ENCODE results near the gene TCFL5.

The TCFL5 gene

DNA sequence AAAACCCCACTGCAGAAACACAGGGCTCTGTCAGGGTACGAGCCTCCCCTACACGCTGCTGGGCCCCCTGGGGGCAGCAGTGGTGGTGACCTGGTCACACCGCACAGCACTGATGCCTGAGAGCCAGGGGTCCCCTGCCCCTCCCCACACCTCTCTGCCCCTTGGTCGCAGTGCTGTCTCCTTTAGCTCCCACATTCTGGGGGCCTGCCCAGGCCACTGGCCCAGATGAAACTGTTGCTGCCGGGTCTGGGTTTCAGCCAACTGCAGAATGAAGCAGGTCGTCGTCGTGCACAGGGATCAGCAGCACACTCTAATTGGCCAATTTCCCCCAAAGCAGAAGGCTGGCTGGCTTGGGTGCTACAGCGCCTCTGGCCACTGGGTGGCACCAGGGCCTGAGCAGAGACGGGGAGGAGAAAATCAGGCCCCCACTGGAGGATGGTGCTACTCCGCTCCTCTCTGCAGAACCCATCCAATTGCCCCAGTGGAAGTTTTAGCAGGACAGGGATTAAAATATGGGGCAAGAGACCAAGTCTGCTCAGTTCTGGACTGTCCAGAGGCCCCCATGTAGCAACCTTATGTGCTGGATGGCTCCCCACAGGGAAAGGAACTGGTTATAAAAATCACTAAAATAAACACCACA lies 38.5 kb upstream of the TCFL5 start:
- Mint-ChIP-seq H3K36me3 (ENCODE audit: low read depth) (peaks cover 68% of the 10 kb centered on the region), H3K27me3 (no peaks in the 10 kb centered on the region), H3K9me3 (no peaks in the 10 kb centered on the region), H3K27ac (no peak overlapping the region), H3K4me3 (no peak overlapping the region), H3K4me1 (ENCODE audit: low read depth) (peaks cover 15% of the 10 kb centered on the region)
- intact Hi-C loops (cut with micrococcal nuclease): loop anchor here (5.0 to 10.0 kb wide), 2 partner anchors 37 to 105 kb away; partner anchors contain the start of genes BHLHE23 and GID8

DNA sequence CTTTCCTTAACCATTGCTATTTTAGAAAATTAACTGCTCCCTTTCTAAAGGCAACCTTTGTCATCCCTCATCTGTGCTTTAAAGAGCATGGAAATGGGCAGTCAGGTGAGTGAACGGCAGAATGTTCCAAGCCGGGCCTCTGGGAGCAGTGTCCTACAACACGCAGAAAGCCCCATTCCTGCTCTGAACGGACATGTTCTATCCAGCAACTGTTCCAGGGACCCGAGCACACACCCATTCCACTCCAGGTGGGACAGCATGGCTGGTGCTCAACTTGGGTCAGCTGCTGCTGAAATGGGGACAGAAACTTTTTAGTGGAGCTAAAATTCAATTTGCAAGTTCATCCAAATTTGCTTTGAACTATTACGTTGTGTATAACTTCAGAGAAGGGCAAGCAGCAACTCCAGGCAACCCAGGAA lies 38.0 kb upstream of the TCFL5 start:
- Mint-ChIP-seq H3K36me3 (ENCODE audit: low read depth) (peaks cover 68% of the 10 kb centered on the region), H3K27ac (no peak overlapping the region), H3K4me3 (no peak overlapping the region), H3K9me3 (no peaks in the 10 kb centered on the region), H3K27me3 (no peaks in the 10 kb centered on the region), H3K4me1 (ENCODE audit: low read depth) (peaks cover 15% of the 10 kb centered on the region)
- intact Hi-C loops (cut with micrococcal nuclease): loop anchor here (5.0 to 10.0 kb wide), 2 partner anchors 38 to 105 kb away; partner anchors contain the start of genes BHLHE23 and GID8

DNA sequence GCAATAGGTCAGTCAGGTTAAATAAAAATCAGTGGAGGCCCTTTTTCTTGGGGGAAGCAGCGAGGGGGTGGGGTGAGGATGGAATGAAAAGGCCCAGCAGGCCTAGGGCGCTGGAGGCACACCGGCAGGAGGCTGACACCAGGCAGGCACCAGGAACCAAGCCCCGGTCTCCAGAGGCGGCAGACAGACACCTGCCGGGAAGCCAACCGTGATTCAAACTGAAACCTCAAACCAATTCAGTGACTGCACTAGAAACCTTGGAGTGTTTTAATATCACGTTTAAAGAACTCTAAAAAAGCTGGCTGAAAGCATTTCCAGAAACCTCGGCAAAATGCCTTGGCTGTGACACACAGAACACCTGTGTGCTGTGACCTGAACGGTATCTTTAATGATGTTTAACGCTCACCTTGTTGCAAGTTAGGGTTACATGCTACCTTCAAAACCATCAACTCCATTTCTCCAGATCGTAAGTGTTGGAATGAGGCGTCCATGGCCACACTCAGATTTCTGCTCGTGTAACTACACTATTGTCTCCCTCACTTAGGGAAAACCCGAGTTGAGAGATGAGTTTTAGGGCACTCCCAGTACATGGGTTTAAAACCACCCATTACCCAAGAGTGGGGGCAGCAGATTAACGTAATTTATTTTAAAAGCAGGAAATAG lies 37.5 kb upstream of the TCFL5 start:
- intact Hi-C loops (cut with micrococcal nuclease): no loop called here
- Mint-ChIP-seq H3K27ac (no peak overlapping the region), H3K36me3 (ENCODE audit: low read depth) (peaks cover 68% of the 10 kb centered on the region), H3K27me3 (no peaks in the 10 kb centered on the region), H3K9me3 (no peaks in the 10 kb centered on the region), H3K4me1 (ENCODE audit: low read depth) (peaks cover 15% of the 10 kb centered on the region), H3K4me3 (no peak overlapping the region)

DNA sequence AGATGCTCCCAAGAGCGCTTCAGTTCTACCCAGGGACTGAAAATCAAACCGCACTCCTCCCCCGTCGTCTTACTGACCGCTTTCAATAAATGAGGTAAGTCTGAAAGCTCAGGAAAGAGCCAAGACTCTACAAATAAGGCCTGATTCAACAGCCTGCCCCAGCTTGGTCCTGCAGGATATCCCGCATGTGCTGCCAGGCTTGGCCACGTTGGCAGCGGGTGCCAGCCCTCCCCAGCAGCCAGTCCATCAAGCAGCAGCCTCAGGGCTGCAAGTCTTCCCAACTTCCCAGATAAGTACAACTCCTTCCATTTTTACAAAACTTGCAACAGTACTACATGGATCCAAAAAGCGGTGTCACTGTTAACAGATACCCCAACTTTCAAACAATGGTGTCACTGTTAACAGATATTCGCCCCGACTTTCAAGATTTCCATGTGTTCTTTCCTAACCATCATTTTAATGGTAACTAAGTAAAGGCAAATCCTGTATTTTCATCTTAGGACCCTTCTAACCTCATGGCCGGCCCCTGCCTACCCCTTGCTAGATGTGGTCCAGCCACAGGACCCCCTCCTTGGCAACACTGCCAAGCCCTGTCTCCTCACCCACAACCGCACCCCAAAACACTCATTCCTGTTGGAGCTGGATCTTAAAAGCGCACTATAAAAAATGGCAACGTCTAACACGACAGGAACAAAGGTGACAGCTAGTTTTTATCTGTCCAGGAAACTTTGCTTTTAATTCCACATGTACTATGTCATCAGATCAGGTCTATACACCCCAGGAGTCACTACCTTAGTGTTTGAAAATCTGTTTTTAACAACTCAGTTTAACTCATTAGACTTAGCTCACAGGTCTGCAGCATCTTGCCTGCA lies 36.7 kb upstream of the TCFL5 start:
- intact Hi-C loops (cut with micrococcal nuclease): no loop called here
- H3K4me3 Mint-ChIP-seq: no peak overlapping the region
- no peak overlapping the region for H3K27ac Mint-ChIP-seq

DNA sequence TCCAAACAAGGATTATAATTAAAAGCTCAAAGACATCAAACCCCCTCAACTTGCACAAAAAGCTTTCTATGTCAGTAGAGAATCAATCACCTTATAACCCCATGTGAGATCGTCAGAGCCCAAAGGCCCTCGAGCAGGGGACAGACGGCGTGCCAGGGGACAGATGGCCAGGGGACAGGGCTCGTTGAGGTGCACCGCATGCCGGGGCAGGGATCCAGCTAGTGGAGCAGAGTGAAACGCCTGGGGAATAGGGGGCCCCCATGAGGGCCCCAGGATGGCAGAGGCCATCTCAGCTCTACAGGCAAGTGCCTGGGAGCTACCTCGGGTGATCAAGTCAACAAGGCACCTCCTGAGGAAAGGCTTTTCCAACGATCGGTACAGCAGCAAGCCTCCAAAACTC lies 36.0 kb upstream of the TCFL5 start:
- H3K36me3 Mint-ChIP-seq (ENCODE audit: low read depth): peaks cover 68% of the 10 kb centered on the region
- intact Hi-C loops (cut with micrococcal nuclease): no loop called here
- no peaks in the 10 kb centered on the region for H3K9me3 Mint-ChIP-seq
- H3K27ac Mint-ChIP-seq: no peak overlapping the region
- no peaks in the 10 kb centered on the region for H3K27me3 Mint-ChIP-seq
- peaks cover 15% of the 10 kb centered on the region for H3K4me1 Mint-ChIP-seq (ENCODE audit: low read depth)
- H3K4me3 Mint-ChIP-seq: no peak overlapping the region

More for the DNA sequence above, 36.7 kb upstream of the TCFL5 start:
- H3K27me3 Mint-ChIP-seq: no peaks in the 10 kb centered on the region
- no peaks in the 10 kb centered on the region for H3K9me3 Mint-ChIP-seq
- peaks cover 15% of the 10 kb centered on the region for H3K4me1 Mint-ChIP-seq (ENCODE audit: low read depth)
- peaks cover 68% of the 10 kb centered on the region for H3K36me3 Mint-ChIP-seq (ENCODE audit: low read depth)

DNA sequence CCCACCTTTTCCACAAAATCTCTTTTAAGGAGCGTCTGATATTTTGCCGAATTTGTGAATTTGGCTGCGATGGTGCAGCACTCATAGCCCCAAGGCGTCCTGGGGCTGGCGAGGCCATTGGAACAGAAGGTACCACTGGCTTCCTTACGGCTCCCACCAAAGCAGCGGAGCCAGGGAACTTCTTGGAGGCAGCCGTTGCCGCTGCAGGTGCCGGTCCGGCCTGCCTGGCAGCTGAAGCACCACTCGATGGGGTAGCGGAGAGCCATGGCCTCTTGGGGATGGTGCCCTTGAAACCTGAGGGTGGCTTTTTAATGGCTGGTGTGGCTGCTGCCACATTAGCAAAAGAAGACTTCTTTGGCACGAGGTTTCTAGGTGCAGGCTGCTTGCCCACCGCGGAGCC lies 34.9 kb upstream of the TCFL5 start:
- Mint-ChIP-seq H3K9me3 (no peaks in the 10 kb centered on the region), H3K4me1 (ENCODE audit: low read depth) (peaks cover 15% of the 10 kb centered on the region), H3K27me3 (no peaks in the 10 kb centered on the region), H3K4me3 (no peak overlapping the region), H3K27ac (no peak overlapping the region), H3K36me3 (ENCODE audit: low read depth) (peaks cover 68% of the 10 kb centered on the region)
- intact Hi-C loops (cut with micrococcal nuclease): no loop called here

DNA sequence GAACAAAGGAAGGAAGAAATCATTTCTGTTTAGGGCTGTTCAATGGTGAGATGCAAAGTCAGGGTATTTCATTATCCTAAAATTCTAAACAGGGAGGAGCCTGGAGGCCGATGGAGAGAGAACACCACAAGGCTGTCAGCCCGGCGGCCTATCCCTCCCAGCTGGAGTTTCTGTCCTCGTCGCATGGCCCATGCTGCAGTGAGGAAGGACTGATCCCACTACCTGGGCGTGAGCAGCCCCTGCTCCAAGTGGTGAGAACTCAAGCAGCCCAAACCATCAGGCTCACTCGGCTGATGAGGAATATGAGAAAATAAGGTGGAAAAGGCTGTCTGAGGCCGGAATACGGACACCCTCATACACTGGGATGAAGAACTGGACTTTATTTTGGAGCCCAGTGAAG lies 33.9 kb upstream of the TCFL5 start:
- Mint-ChIP-seq H3K36me3 (ENCODE audit: low read depth) (peaks cover 73% of the 10 kb centered on the region), H3K27ac (no peak overlapping the region), H3K4me1 (ENCODE audit: low read depth) (peaks cover 7% of the 10 kb centered on the region), H3K9me3 (no peaks in the 10 kb centered on the region), H3K4me3 (no peak overlapping the region), H3K27me3 (no peaks in the 10 kb centered on the region)
- intact Hi-C loops (cut with micrococcal nuclease): no loop called here

DNA sequence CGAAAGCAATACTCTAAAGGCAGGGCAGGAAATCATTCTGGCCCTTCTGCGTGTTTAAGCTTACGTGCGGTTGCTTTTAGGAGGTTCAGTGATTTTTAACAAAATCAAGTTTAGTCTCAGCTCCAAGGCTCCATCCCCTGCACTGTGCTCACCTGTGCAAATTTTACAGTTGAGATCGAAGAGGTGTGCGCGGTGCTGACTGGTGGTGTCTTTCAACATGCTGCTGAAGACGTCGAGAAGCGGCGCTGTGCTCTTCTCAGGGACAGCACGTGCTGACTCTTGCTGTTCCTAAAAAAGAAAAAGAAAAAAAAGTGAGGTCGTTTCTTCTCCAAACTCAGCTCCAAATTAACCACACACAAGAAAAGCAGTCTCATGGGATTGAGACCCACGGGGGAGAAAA lies 32.6 kb upstream of the TCFL5 start:
- intact Hi-C loops (cut with micrococcal nuclease): no loop called here
- peaks cover 86% of the 10 kb centered on the region for H3K36me3 Mint-ChIP-seq (ENCODE audit: low read depth)
- H3K4me1 Mint-ChIP-seq (ENCODE audit: low read depth): no peaks in the 10 kb centered on the region
- no peaks in the 10 kb centered on the region for H3K9me3 Mint-ChIP-seq
- H3K27ac Mint-ChIP-seq: no peak overlapping the region
- no peak overlapping the region for H3K4me3 Mint-ChIP-seq
- no peaks in the 10 kb centered on the region for H3K27me3 Mint-ChIP-seq

DNA sequence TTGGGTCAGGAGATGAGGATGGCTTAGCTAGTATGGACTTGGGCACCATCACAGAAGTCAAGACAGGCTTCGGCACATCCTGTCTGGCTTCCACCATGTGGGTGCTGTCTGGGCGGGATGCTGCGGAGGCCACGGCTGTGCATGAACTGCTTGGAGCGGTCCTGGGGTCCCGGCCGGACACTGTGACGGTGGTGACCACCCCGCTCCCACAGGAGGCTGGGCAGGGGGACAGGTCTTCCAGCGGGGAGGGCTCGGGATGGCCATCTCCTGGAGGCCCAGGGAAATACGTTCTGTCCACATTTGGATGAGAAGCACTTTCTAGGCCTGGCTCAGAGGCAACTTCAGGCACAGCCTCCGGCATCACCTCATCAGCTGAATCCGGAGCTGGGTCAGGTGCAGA lies 32.1 kb upstream of the TCFL5 start:
- intact Hi-C loops (cut with micrococcal nuclease): no loop called here
- Mint-ChIP-seq H3K4me3 (no peak overlapping the region), H3K27me3 (no peaks in the 10 kb centered on the region), H3K27ac (no peak overlapping the region), H3K36me3 (ENCODE audit: low read depth) (peaks cover 91% of the 10 kb centered on the region), H3K9me3 (no peaks in the 10 kb centered on the region), H3K4me1 (ENCODE audit: low read depth) (no peaks in the 10 kb centered on the region)

DNA sequence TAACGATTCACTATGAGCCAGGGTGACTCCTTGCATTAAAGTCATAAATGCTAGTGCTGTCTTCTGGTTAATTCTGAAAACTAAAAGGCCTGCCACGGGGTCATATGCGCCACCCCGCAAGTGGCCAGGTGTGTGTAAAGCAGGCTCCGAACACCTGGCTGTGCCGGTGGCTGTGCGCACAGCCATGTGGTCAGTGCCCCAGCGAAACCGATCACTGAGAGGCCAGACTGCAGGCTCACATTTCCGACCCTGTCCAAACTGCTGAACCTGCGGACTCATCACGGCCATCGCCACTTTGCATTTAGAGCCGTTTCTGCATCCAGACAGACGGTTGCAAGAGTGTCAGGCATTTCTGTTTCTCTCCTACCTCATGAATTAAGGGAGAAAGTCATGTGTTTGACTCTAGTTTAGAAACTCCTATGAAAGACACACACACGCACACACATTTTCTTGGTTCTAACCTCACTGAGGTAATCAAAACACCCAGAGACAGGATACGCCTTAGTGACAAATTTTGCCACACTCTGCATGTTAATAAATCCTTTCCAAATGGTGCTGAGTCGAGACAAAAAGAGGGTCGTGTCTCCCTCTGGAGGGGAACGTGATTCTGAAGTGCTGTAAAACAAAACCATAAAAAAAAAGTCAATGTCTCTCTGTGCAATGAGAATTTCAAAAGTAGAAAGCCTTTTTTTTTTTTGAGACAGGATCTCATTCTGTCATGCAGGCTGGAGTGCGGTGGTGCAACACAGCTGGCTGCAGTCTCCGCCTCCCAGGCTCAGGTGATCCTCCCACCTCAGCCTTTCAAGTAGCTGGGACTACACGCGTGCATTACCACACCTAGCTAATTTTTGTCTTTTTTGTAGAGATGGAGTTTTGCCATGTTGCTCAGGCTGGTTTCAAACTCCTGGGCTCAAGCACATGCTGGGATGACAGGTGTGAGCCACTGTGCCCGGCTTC lies 31.0 kb upstream of the TCFL5 start:
- Mint-ChIP-seq H3K27me3 (no peaks in the 10 kb centered on the region), H3K4me3 (no peak overlapping the region), H3K27ac (no peak overlapping the region), H3K36me3 (ENCODE audit: low read depth) (peaks cover 100% of the 10 kb centered on the region), H3K4me1 (ENCODE audit: low read depth) (no peaks in the 10 kb centered on the region), H3K9me3 (no peaks in the 10 kb centered on the region)
- intact Hi-C loops (cut with micrococcal nuclease): no loop called here

DNA sequence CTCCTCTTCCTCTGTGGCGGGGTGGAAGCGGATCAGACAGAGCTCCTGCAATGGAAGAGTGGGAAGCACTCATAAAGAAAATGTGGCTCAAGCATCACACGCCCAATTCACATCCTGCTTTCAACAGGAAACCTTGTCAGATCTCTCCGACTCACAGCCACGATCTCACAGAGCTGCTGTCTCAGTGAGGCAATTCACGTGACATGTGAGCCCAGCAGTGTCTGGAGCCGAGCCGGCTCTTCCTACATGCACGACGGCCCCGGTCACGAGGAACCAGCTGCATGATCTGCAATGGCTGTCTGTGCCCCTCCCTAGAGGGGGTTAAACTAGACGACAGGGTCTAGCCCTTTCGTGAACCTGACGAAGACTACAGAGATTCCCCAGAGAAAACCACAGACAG lies 29.5 kb upstream of the TCFL5 start:
- intact Hi-C loops (cut with micrococcal nuclease): no loop called here
- Mint-ChIP-seq H3K27ac (no peak overlapping the region), H3K4me3 (no peak overlapping the region), H3K36me3 (ENCODE audit: low read depth) (peaks cover 100% of the 10 kb centered on the region), H3K9me3 (no peaks in the 10 kb centered on the region), H3K27me3 (no peaks in the 10 kb centered on the region), H3K4me1 (ENCODE audit: low read depth) (no peaks in the 10 kb centered on the region)

DNA sequence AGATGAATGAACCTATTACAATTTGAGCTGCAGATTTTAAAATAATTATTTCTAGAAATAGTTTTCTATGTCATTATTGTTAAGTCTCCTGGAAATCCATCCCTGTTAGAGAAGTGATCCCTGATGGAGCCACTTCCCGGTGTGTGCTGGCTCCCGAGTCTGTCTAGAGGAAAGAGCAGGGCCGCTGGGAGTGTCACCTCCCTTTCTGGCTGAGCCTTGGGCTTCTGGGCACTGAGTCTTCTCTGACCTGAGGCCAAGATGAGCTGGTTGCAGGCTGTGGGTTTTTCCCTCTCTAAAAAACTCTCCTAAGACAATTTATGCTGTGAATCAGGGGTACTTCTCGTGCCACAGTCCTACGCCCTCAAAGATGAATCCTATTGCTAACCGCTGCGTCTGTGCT lies 28.8 kb upstream of the TCFL5 start:
- intact Hi-C loops (cut with micrococcal nuclease): no loop called here
- H3K9me3 Mint-ChIP-seq: no peaks in the 10 kb centered on the region
- peaks cover 100% of the 10 kb centered on the region for H3K36me3 Mint-ChIP-seq (ENCODE audit: low read depth)
- H3K4me1 Mint-ChIP-seq (ENCODE audit: low read depth): no peaks in the 10 kb centered on the region
- no peak overlapping the region for H3K27ac Mint-ChIP-seq
- no peak overlapping the region for H3K4me3 Mint-ChIP-seq
- no peaks in the 10 kb centered on the region for H3K27me3 Mint-ChIP-seq

DNA sequence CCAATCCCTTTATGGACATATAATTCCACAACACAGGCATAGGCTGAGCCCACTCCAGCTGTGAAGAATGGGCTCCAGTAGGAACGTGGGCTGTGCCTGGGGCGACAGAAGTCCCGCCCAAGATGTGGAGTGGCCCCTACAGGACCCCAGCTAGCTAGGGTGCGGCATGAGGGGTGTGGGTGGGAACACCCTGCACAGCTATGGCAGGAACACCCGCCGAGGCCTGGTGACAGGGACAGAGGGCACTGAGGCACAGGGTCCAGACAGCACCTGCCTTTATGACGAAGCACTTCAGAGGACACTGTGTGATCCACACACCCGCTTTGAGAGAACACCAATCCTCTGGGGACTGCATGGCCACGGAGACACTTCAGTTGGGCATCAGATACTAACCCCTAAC lies 28.2 kb upstream of the TCFL5 start:
- peaks cover 95% of the 10 kb centered on the region for H3K36me3 Mint-ChIP-seq (ENCODE audit: low read depth)

More for the DNA sequence above, 28.2 kb upstream of the TCFL5 start:
- H3K4me1 Mint-ChIP-seq (ENCODE audit: low read depth): no peaks in the 10 kb centered on the region
- no peak overlapping the region for H3K4me3 Mint-ChIP-seq
- intact Hi-C loops (cut with micrococcal nuclease): no loop called here
- no peaks in the 10 kb centered on the region for H3K27me3 Mint-ChIP-seq
- H3K27ac Mint-ChIP-seq: no peak overlapping the region
- no peaks in the 10 kb centered on the region for H3K9me3 Mint-ChIP-seq
